Adrenal gland (tissue), 12 donors: Measurements from ENCODE around the gene APOC1. TPM values are rescaled to one million over a fixed set of nuclear protein-coding genes. Genes with fewer than 3 reads are reported as not detected.

ENCODE experiments used
- DNase-seq, 7 donors: peaks; one replicate each; pipeline ENCODE4 v3.0.0-alpha.2; 2019 to 2020
- H3K27ac ChIP-seq, 5 donors: fragments of 200-600 bp; sonication (generic) in 4 of 5; 1 replicate in 3 of 5; 2 replicates in 2 of 5; pipeline versions ENCODE4 v1.5.1 to v1.8.0; 2016 to 2020; ENCODE audit warnings: mild to moderate bottlenecking in 1 of 5
- H3K27me3 ChIP-seq: fragments of 200-600 bp; 2 replicates; pipeline ENCODE4 v1.8.0; 2021
- H3K36me3 ChIP-seq, 2 donors: fragments of 200-600 bp; replicated peaks in 1 of 2; 1 replicate in 1 of 2; 2 replicates in 1 of 2; pipeline versions ENCODE4 v1.5.1 to v1.8.0; 2018 to 2022
- H3K4me1 ChIP-seq, 2 donors: fragments of 200-600 bp; replicated peaks in 1 of 2; 1 replicate in 1 of 2; 2 replicates in 1 of 2; pipeline versions ENCODE4 v1.5.1 to v1.8.0; 2018 to 2021
- H3K4me3 ChIP-seq, 4 donors: fragments of 200-600 bp; sonication (generic) in 3 of 4; one replicate each; pipeline ENCODE4 v1.5.1; 2016 to 2018
- H3K9me3 ChIP-seq, 3 donors: fragments of 200-600 bp; sonication (generic) in 1 of 3; replicated peaks in 1 of 3; 1 replicate in 2 of 3; 2 replicates in 1 of 3; pipeline versions ENCODE4 v1.5.1 to v1.8.0; 2016 to 2021
- CTCF ChIP-seq, 6 experiments: fragments of 450-650 bp in 4 of 6; fragments of 200-600 bp in 2 of 6; sonication (generic) in 1 of 6; IDR thresholded peaks; 1 replicate in 5 of 6; 2 replicates in 1 of 6; pipeline versions ENCODE4 v1.5.1 to v1.8.0; 2016 to 2021; ENCODE audit warnings: antibody characterized with exemption in 6 of 6, mild to moderate bottlenecking in 2 of 6, moderate library complexity in 1 of 6
- POLR2A ChIP-seq, 2 donors: fragments of 450-650 bp; IDR thresholded peaks; one replicate each; pipeline ENCODE4 v1.6.1; 2017; ENCODE audit warnings: antibody characterized with exemption in 2 of 2, mild to moderate bottlenecking in 2 of 2, moderate library complexity in 1 of 2
- WGBS, 4 donors: extraction: QIAGEN DNeasy Blood & Tissue Kit in 2 of 4; methylation state at CpG; one replicate each; pipeline versions ENCODE4 v1.1.5 to v1.1.7; 2013 to 2017; 5-methylcytosine and 5-hydroxymethylcytosine counted together
- intact Hi-C, 2 donors: fragments of 100-400 bp; cut with DNase I; formaldehyde crosslinking; loops; one replicate each; pipeline versions ENCODE4 v1.14.1 to v1.15.0; 2022 to 2023
- polyA plus RNA-seq, 3 donors: library from polyadenylated mRNA; stranded (reverse); fragments of 200-250 nt in 2 of 3; fragments of 350-450 nt in 1 of 3; fragmentation: Illumina TruSeq in 1 of 3; extraction: RNeasy Lipid Tissue Mini Kit (QIAGEN cat#74804) in 1 of 3; gene quantifications; one replicate each; pipeline ENCODE4 v1.2.3, GENCODE V29; 2013 to 2014
- total RNA-seq, 9 donors: library from RNA; depleted of rRNA in 4 of 9; stranded (reverse); fragments of >200 nt in 4 of 9; fragments of 120-200 nt in 1 of 9; fragmentation: NEBNext Ultra II Directional in 1 of 9; extraction: Animal tissue kit (Norgen Biotek cat#: 25700) in 1 of 9; gene quantifications; one replicate each; pipeline versions ENCODE4 v1.1.0 to v1.2.4, GENCODE V29; 2013 to 2023
- donor health status: healthy with polysubstance abuse.
- donor health status: Bipolar disorder and iron deficiency.
- donor health status: DM: yes; HTN: yes; CAD: no.
- donor health status: DM: no; HTN: no; CAD: no.
- donor health status: DM: no; HTN: no; CAD: no.
- donor health status: DM: yes; HTN: yes; CAD: no.

APOC1 gene
- total and polyA plus RNA-seq, 12 donors = 583 to 3,854 (median 2,102) TPM

GRCh38 chr19:44900328-44901244 lies 13.8 kb upstream of the APOC1 start:
- 88 to 91% (median 90%) methylated on average over 7 to 19 of the region's 19 CpGs for WGBS, 4 donors
- no peaks in the 10 kb centered on the region for H3K9me3 ChIP-seq

DNA sequence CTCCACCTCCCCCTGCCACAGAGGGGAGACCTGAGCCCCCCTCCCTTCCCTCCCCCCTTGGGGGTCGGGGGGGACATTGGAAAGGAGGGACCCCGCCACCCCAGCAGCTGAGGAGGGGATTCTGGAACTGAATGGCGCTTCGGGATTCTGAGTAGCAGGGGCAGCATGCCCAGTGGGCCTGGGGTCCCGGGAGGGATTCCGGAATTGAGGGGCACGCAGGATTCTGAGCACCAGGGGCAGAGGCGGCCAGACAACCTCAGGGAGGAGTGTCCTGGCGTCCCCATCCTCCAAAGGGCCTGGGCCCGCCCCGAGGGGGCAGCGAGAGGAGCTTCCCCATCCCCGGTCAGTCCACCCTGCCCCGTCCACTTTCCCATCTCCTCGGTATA lies 11.2 kb upstream of the APOC1 start:
- peaks cover 0 to 36% of the 10 kb centered on the region in 2 donors for H3K36me3 ChIP-seq
- no peaks in the 10 kb centered on the region for H3K9me3 ChIP-seq
- H3K27me3 ChIP-seq = no peaks in the 10 kb centered on the region
- H3K27ac ChIP-seq = peak overlapping the region in 1 of 5 donors; percentile 83
- WGBS, 4 donors = 70 to 76% (median 71%) methylated on average over 4 to 15 of the region's 15 CpGs
- intact Hi-C loops = loop anchor here (5.0 to 10.0 kb wide), 3 partner anchors 49 to 164 kb away; no protein-coding TSS in a partner anchor
- no peak overlapping the region for H3K4me3 ChIP-seq
- TF ChIP-seq POLR2A (IDR thresholded peaks at IDR 0.05) = no peak
- peaks cover 16 to 31% of the 10 kb centered on the region in 2 donors for H3K4me1 ChIP-seq
- no peak for DNase-seq

More at GRCh38 chr19:44900328-44901244, 13.8 kb upstream of the APOC1 start:
- H3K27ac ChIP-seq = no peak overlapping the region
- H3K4me3 ChIP-seq = no peak overlapping the region
- TF ChIP-seq POLR2A (IDR thresholded peaks at IDR 0.05) (no peak), CTCF (IDR thresholded peaks at IDR 0.05) (no peak)
- H3K27me3 ChIP-seq = no peaks in the 10 kb centered on the region
- intact Hi-C loops = loop anchor here (5.0 to 10.0 kb wide), 3 partner anchors 52 to 167 kb away; no protein-coding TSS in a partner anchor
- peaks cover 16 to 22% of the 10 kb centered on the region in 2 donors for H3K4me1 ChIP-seq
- peaks cover 0 to 60% of the 10 kb centered on the region in 2 donors for H3K36me3 ChIP-seq
- DNase-seq = no peak

DNA sequence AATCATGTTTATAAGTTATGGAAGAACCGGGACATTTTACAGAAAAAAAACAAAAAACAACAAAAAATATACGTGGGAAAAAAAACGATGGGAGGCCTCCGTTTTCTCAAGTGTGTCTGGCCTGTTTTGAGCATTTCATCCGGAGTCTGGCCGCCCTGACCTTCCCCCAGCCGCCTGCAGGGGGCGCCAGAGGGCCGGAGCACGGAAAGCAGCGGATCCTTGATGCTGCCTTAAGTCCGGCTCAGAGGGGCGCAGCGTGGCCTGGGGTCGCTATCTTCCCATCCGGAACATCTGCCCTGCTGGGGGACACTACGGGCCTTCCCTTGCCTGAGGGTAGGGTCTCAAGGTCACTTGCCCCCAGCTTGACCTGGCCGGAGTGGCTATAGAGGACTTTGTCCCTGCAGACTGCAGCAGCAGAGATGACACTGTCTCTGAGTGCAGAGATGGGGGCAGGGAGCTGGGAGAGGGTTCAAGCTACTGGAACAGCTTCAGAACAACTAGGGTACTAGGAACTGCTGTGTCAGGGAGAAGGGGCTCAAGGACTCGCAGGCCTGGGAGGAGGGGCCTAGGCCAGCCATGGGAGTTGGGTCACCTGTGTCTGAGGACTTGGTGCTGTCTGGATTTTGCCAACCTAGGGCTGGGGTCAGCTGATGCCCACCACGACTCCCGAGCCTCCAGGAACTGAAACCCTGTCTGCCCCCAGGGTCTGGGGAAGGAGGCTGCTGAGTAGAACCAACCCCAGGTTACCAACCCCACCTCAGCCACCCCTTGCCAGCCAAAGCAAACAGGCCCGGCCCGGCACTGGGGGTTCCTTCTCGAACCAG lies 10.6 kb upstream of the APOC1 start:
- peak; percentile 69 to 89 (median 80) for DNase-seq
- peaks cover 16 to 31% of the 10 kb centered on the region in 2 donors for H3K4me1 ChIP-seq
- peak; percentile 98 to 99 (median 98) for TF ChIP-seq CTCF (IDR thresholded peaks at IDR 0.05)
- no peak for TF ChIP-seq POLR2A (IDR thresholded peaks at IDR 0.05)
- no peaks in the 10 kb centered on the region for H3K27me3 ChIP-seq
- no peak overlapping the region for H3K4me3 ChIP-seq
- intact Hi-C loops = loop anchor here (2.0 to 10.0 kb wide), 4 partner anchors 47 to 163 kb away; no protein-coding TSS in a partner anchor
- H3K36me3 ChIP-seq = peaks cover 0 to 40% of the 10 kb centered on the region in 2 donors
- WGBS, 4 donors = 1 to 11% (median 9%) methylated on average over 16 to 24 of the region's 24 CpGs
- H3K9me3 ChIP-seq = no peaks in the 10 kb centered on the region
- H3K27ac ChIP-seq = peak overlapping the region; percentile 7 to 84 (median 82)

- Histone ChIP-seq H3K9me3 (no peaks in the 10 kb centered on the region), H3K27ac (peak overlapping the region; percentile 7 to 84 (median 82)), H3K36me3 (peaks cover 0 to 44% of the 10 kb centered on the region in 2 donors), H3K4me3 (peak overlapping the region in 1 of 4 donors; percentile 61), H3K27me3 (no peaks in the 10 kb centered on the region), H3K4me1 (peaks cover 16 to 32% of the 10 kb centered on the region in 2 donors)
- intact Hi-C loops = loop anchor here (2.0 to 10.0 kb wide), 4 partner anchors 46 to 163 kb away; no protein-coding TSS in a partner anchor
- peak; percentile 59 to 89 (median 85) for DNase-seq
- 22 to 51% (median 39%) methylated on average over 9 to 12 of the region's 12 CpGs for WGBS, 4 donors
- TF ChIP-seq POLR2A (IDR thresholded peaks at IDR 0.05) (peak in 1 of 2 donors; percentile 58), CTCF (IDR thresholded peaks at IDR 0.05) (peak in 5 of 6 experiments; percentile 27 to 52 (median 38))
Measured at GRCh38 chr19:44904426-44904994, 9.9 kb upstream of the APOC1 start.
